Keratinocyte (primary cell): ENCODE data around the gene CLCN4. TPM values are rescaled to one million over a fixed set of nuclear protein-coding genes. Genes with fewer than 3 reads are reported as not detected.

Source experiments
- DNase-seq: peaks from one replicate; pipeline ENCODE4 v3.0.0-alpha.2; 2011; ENCODE audit warnings: low read depth, missing footprints, low spot score
- FAIRE-seq: peaks from 2 replicates; lab custom pipeline; 2011; peaks lifted over from hg19 to GRCh38; lab: Jason Lieb, UNC
- H2AFZ ChIP-seq: 2 replicates; pipeline ENCODE4 v1.6.0; 2012; ENCODE audit warnings: low read length, control low read depth, inconsistent platforms; ENCODE audit not compliant: control insufficient read depth
- H3K27ac ChIP-seq: 2 replicates; pipeline ENCODE4 v1.5.1; 2011; ENCODE audit warnings: low read length; ENCODE audit not compliant: control insufficient read depth, insufficient read depth
- H3K27me3 ChIP-seq: 3 replicates; pipeline ENCODE4 v1.6.0; 2011; ENCODE audit warnings: low read length; ENCODE audit not compliant: control insufficient read depth, insufficient read depth; ENCODE audit errors: extremely low read depth
- H3K36me3 ChIP-seq, 2 experiments: 2 replicates in 1 of 2; 3 replicates in 1 of 2; pipeline ENCODE4 v1.5.1; 2011; ENCODE audit warnings: low read length in 2 of 2, mild to moderate bottlenecking in 1 of 2; ENCODE audit not compliant: control insufficient read depth in 2 of 2, insufficient read depth in 2 of 2; ENCODE audit errors: extremely low read depth in 1 of 2
- H3K4me1 ChIP-seq: 3 replicates; pipeline ENCODE4 v1.5.1; 2011; ENCODE audit warnings: low read length; ENCODE audit not compliant: control insufficient read depth, insufficient read depth; ENCODE audit errors: extremely low read depth
- H3K4me2 ChIP-seq: 3 replicates; pipeline ENCODE4 v1.6.0; 2011; ENCODE audit warnings: low read depth, low read length; ENCODE audit not compliant: control insufficient read depth, insufficient read depth; ENCODE audit errors: extremely low read depth
- H3K4me3 ChIP-seq, 3 experiments: fragments of 200-600 bp in 1 of 3; sonication (generic) in 1 of 3; 2 replicates in 2 of 3; 3 replicates in 1 of 3; pipeline ENCODE4 v1.5.1; 2011 to 2016; ENCODE audit warnings: low read length in 3 of 3, mild to moderate bottlenecking in 3 of 3, control low read depth in 2 of 3, inconsistent platforms in 1 of 3, low read depth in 1 of 3, mixed read lengths in 1 of 3, mixed run types in 1 of 3, moderate library complexity in 1 of 3; ENCODE audit not compliant: control insufficient read depth in 2 of 3, insufficient read depth in 2 of 3; ENCODE audit errors: extremely low read depth in 1 of 3
- H3K79me2 ChIP-seq: 2 replicates; pipeline ENCODE4 v1.6.0; 2012; ENCODE audit warnings: low read length; ENCODE audit not compliant: control insufficient read depth, insufficient read depth
- H3K9ac ChIP-seq: 3 replicates; pipeline ENCODE4 v1.6.0; 2011; ENCODE audit warnings: low read length; ENCODE audit not compliant: control insufficient read depth, insufficient read depth; ENCODE audit errors: extremely low read depth
- H3K9me1 ChIP-seq: 3 replicates; pipeline ENCODE4 v1.6.0; 2011; ENCODE audit warnings: low read length; ENCODE audit not compliant: control insufficient read depth, insufficient read depth; ENCODE audit errors: extremely low read depth
- H3K9me3 ChIP-seq: 2 replicates; pipeline ENCODE4 v1.5.1; 2012; ENCODE audit warnings: low read depth, low read length; ENCODE audit not compliant: control insufficient read depth
- H4K20me1 ChIP-seq: 3 replicates; pipeline ENCODE4 v1.6.0; 2011; ENCODE audit warnings: low read length; ENCODE audit not compliant: control insufficient read depth, insufficient read depth; ENCODE audit errors: extremely low read depth
- CTCF ChIP-seq, 3 experiments: IDR thresholded peaks in 1 of 3; conservative IDR thresholded peaks in 1 of 3; optimal IDR thresholded peaks in 1 of 3; 2 replicates in 2 of 3; 3 replicates in 1 of 3; pipeline versions ENCODE3 to v1.5.1; 2011; ENCODE audit warnings: low read length in 3 of 3, mild to moderate bottlenecking in 3 of 3, moderate library complexity in 2 of 3, control low read depth in 1 of 3, inconsistent platforms in 1 of 3; ENCODE audit not compliant: insufficient read depth in 2 of 3; ENCODE audit errors: extremely low read depth in 1 of 3
- EZH2 ChIP-seq: IDR thresholded peaks from one replicate; pipeline ENCODE4 v1.6.1; 2012; ENCODE audit warnings: inconsistent platforms, mild to moderate bottlenecking, low read length, moderate library complexity
- dilution Hi-C: fragments of 300-500 bp; cut with MboI; formaldehyde crosslinking; loops from one replicate; pipeline ENCODE4 v1.7.0; 2020; ENCODE audit warnings: low sequenced_read_pairs; ENCODE audit not compliant: extremely low pct_ligation_motif_present
- polyA plus RNA-seq, 5 experiments: library from polyadenylated mRNA; depleted of rRNA in 3 of 5; stranded (reverse) in 3 of 5; stranded (forward) in 1 of 5; unstranded in 1 of 5; fragments of >200 nt; gene quantifications; 1 replicate in 1 of 5; 2 replicates in 3 of 5; 3 replicates in 1 of 5; pipeline versions ENCODE4 v1.2.1 to v1.2.3, GENCODE V29; 2011 to 2012; ENCODE audit warnings: missing spikeins in 2 of 5, low read depth in 1 of 5, low replicate concordance in 1 of 5

CLCN4 gene
- polyA plus RNA-seq, 1 donor (not counting 4 experiments of a cell fraction or from before 2014, with no cell fraction given), result 0.24 TPM

- no peak for TF ChIP-seq CTCF (optimal IDR thresholded peaks at IDR 0.05 in 1 of 3, IDR thresholded peaks at IDR 0.05 in 1 of 3, conservative IDR thresholded peaks at IDR 0.05 in 1 of 3; ENCODE audit: extremely low read depth in 1 of 3, insufficient read depth in 2 of 3, low read length in 3 of 3)
- TF ChIP-seq EZH2, result no peak
- FAIRE-seq, result no peak
- Histone ChIP-seq H3K4me1 (no peaks in the 10 kb centered on the region), H3K79me2 (no peaks in the 10 kb centered on the region), H3K9me1 (no peaks in the 10 kb centered on the region), H3K36me3 (peaks cover 0 to 3% of the 10 kb centered on the region in 2 experiments), H4K20me1 (no peaks in the 10 kb centered on the region), H3K9ac (no peak overlapping the region), H3K9me3 (no peaks in the 10 kb centered on the region), H3K4me2 (no peak overlapping the region), H3K27me3 (no peaks in the 10 kb centered on the region), H2AFZ (no peak overlapping the region), H3K4me3 (no peak overlapping the region), H3K27ac (no peak overlapping the region)
- dilution Hi-C loops, result no loop called here
- no peak for DNase-seq
Measured at GRCh38 chrX:10130354-10130753, 26.4 kb upstream of the CLCN4 start.

DNA sequence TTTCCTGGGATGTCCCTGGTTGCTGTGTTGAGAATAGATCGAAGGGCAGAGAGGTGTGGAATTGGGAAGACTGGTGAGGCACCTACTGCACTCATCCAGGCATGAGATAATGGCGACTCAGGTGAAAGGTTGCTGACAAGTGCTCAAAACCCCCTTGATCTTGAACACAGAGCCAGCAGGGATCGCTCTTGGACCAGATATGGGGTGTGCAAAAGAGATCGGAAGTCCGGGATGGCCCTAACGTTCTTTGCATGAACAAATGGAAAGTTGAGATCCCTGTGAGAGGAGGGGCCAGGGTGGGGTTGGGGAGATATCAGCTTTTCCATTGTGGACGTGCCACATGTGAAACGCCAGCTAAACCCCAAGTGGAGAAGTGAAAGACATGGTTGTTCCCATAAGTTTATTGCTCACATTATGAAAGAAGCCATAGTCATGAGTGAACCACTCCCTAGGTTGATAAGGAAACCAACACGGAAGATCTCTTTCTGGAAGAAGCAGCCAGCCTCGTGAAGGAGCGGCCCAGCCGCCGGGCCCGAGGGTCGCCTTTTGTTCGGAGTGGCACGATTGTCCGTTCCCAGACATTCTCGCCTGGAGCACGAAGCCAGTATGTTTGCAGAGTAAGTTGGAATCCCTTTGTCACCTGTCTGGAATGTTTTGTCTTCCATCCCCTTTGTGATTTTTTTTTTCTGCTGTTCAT is 22.6 kb upstream of the CLCN4 start:
- Histone ChIP-seq H3K9me1 (no peaks in the 10 kb centered on the region), H3K9ac (no peak overlapping the region), H3K27ac (no peak overlapping the region), H4K20me1 (no peaks in the 10 kb centered on the region), H3K27me3 (no peaks in the 10 kb centered on the region), H3K4me2 (no peak overlapping the region), H2AFZ (no peak overlapping the region), H3K36me3 (peaks cover 0 to 3% of the 10 kb centered on the region in 2 experiments), H3K79me2 (no peaks in the 10 kb centered on the region), H3K4me1 (no peaks in the 10 kb centered on the region), H3K4me3 (no peak overlapping the region), H3K9me3 (no peaks in the 10 kb centered on the region)
- no peak for FAIRE-seq
- dilution Hi-C loops, result no loop called here
- TF ChIP-seq EZH2 (no peak), CTCF (optimal IDR thresholded peaks at IDR 0.05 in 1 of 3, IDR thresholded peaks at IDR 0.05 in 1 of 3, conservative IDR thresholded peaks at IDR 0.05 in 1 of 3; ENCODE audit: extremely low read depth in 1 of 3, insufficient read depth in 2 of 3, low read length in 3 of 3) (no peak)
- DNase-seq, result no peak
